Urothelium cell line (cell line): Measurements from ENCODE around the gene NKX2-3.
A peak's percentile ranks its signal among the peaks of the same experiment; 100 is the strongest.

Source experiments
- DNase-seq: peaks from one replicate; pipeline ENCODE4 v3.0.0; 2011; ENCODE audit warnings: low spot score, mixed read lengths
- FAIRE-seq: peaks from 2 replicates; lab custom pipeline; 2011; peaks lifted over from hg19 to GRCh38; lab: Jason Lieb, UNC

The NKX2-3 gene

GRCh38 chr10:99537989-99538917 lies 5.5 kb downstream of the NKX2-3 start:
- no peak for FAIRE-seq
- no peak for DNase-seq

- no peak for DNase-seq
- FAIRE-seq, result no peak
Measured at GRCh38 chr10:99539120-99539519, 6.4 kb downstream of the NKX2-3 start.

GRCh38 chr10:99539820-99540219 lies 7.1 kb downstream of the NKX2-3 start:
- FAIRE-seq (no peak), DNase-seq (no peak)

- FAIRE-seq (no peak), DNase-seq (no peak)
Measured at GRCh38 chr10:99540306-99540656, 7.5 kb downstream of the NKX2-3 start.

- DNase-seq (peak; percentile 63), FAIRE-seq (no peak)
Measured at GRCh38 chr10:99540657-99541531, 8.2 kb downstream of the NKX2-3 start.

- DNase-seq, result no peak
- FAIRE-seq, result no peak
Measured at GRCh38 chr10:99544322-99544721, 11.6 kb downstream of the NKX2-3 start.

GRCh38 chr10:99548041-99548530 lies 15.3 kb downstream of the NKX2-3 start:
- DNase-seq (peak; percentile 64), FAIRE-seq (no peak)

- peak; percentile 72 for DNase-seq
- FAIRE-seq, result no peak
Measured at GRCh38 chr10:99551158-99551557, 18.4 kb downstream of the NKX2-3 start.

- FAIRE-seq, result no peak
- no peak for DNase-seq
Measured at GRCh38 chr10:99551616-99552015, 18.9 kb downstream of the NKX2-3 start.

GRCh38 chr10:99555371-99555770 lies 22.6 kb downstream of the NKX2-3 start:
- FAIRE-seq (no peak), DNase-seq (no peak)

- no peak for FAIRE-seq
- DNase-seq, result no peak
Measured at GRCh38 chr10:99555825-99556523, 23.2 kb downstream of the NKX2-3 start.

- DNase-seq (no peak), FAIRE-seq (no peak)
Measured at GRCh38 chr10:99557044-99557443, 24.3 kb downstream of the NKX2-3 start.

GRCh38 chr10:99558708-99559107 lies 26.0 kb downstream of the NKX2-3 start:
- no peak for DNase-seq
- no peak for FAIRE-seq

GRCh38 chr10:99560277-99561126 lies 27.8 kb downstream of the NKX2-3 start:
- FAIRE-seq (no peak), DNase-seq (peak; percentile 76)

GRCh38 chr10:99562631-99563030 lies 29.9 kb downstream of the NKX2-3 start:
- no peak for DNase-seq
- FAIRE-seq, result no peak

- DNase-seq (no peak), FAIRE-seq (peak; percentile 20)
Measured at GRCh38 chr10:99564361-99564760, 31.6 kb downstream of the NKX2-3 start.

GRCh38 chr10:99565166-99565565 lies 32.4 kb downstream of the NKX2-3 start:
- DNase-seq (no peak), FAIRE-seq (no peak)

GRCh38 chr10:99569253-99569939 lies 36.7 kb downstream of the NKX2-3 start:
- FAIRE-seq, result no peak
- DNase-seq, result no peak

GRCh38 chr10:99569961-99570360 lies 37.2 kb downstream of the NKX2-3 start:
- DNase-seq, result no peak
- FAIRE-seq, result no peak
